ENCODE measurements around the gene HPSE.

HPSE gene

GRCh38 chr4:83334425-83335241 is at the start of gene HPSE:
Gene HPSE, minus strand, starts transcription at chr4:83334848. Its CDS starts 66 bp downstream, at chr4:83334782.
- peak; percentile 21 to 66 (median 41) for DNase-seq

GRCh38 chr4:83382850-83383249 is 48.2 kb upstream of the HPSE start:
- no peak for DNase-seq

GRCh38 chr4:83381173-83381572 is 46.5 kb upstream of the HPSE start:
- no peak for DNase-seq

- no peak for DNase-seq
Observed at GRCh38 chr4:83378419-83378818, 43.8 kb upstream of the HPSE start.

GRCh38 chr4:83372931-83373330 is 38.3 kb upstream of the HPSE start:
- no peak for DNase-seq

GRCh38 chr4:83371936-83372335 is 37.3 kb upstream of the HPSE start:
- DNase-seq = no peak

- DNase-seq = no peak
Observed at GRCh38 chr4:83371235-83371634, 36.6 kb upstream of the HPSE start.

- no peak for DNase-seq
Observed at GRCh38 chr4:83370640-83370906, 35.9 kb upstream of the HPSE start.

- DNase-seq = no peak
Observed at GRCh38 chr4:83369831-83370639, 35.4 kb upstream of the HPSE start.

- no peak for DNase-seq
Observed at GRCh38 chr4:83364312-83364711, 29.7 kb upstream of the HPSE start.

GRCh38 chr4:83362492-83363329 is 28.1 kb upstream of the HPSE start:
- DNase-seq = no peak

- no peak for DNase-seq
Observed at GRCh38 chr4:83361416-83362103, 26.9 kb upstream of the HPSE start.

GRCh38 chr4:83360018-83360417 is 25.4 kb upstream of the HPSE start:
- no peak for DNase-seq

GRCh38 chr4:83358410-83358809 is 23.8 kb upstream of the HPSE start:
- no peak for DNase-seq

- DNase-seq = no peak
Observed at GRCh38 chr4:83356899-83357661, 22.4 kb upstream of the HPSE start.

GRCh38 chr4:83353516-83353915 is 18.9 kb upstream of the HPSE start:
- no peak for DNase-seq

- no peak for DNase-seq
Observed at GRCh38 chr4:83348074-83348473, 13.4 kb upstream of the HPSE start.

GRCh38 chr4:83342476-83342875 is 7.8 kb upstream of the HPSE start:
- no peak for DNase-seq

- DNase-seq = no peak
Observed at GRCh38 chr4:83340692-83341343, 6.2 kb upstream of the HPSE start.

GRCh38 chr4:83339573-83339972 is 4.9 kb upstream of the HPSE start:
- DNase-seq = no peak

GRCh38 chr4:83335701-83336100 is 1.1 kb upstream of the HPSE start:
- DNase-seq = no peak

GRCh38 chr4:83331956-83332355 is 2.7 kb downstream of the HPSE start:
- DNase-seq = no peak
